Stimulated activated CD4-positive, alpha-beta T cell treated with anti-CD3 and anti-CD28 coated beads, Interleukin-2, amount 100 ng/mL, for 4 hours (primary cell): ENCODE measurements around the gene MORC2.
A peak's percentile ranks its signal among the peaks of the same experiment; 100 is the strongest.

Source experiments
- DNase-seq: peaks from one replicate; pipeline ENCODE4 v3.0.0-alpha.2; 2020; ENCODE audit warnings: low read depth

The MORC2 gene

GRCh38 chr22:30921108-30921507, 47.5 kb downstream of the MORC2 start:
- no peak for DNase-seq

- DNase-seq, result peak; percentile 78
These were observed 48.2 kb downstream of the MORC2 start for GRCh38 chr22:30920407-30920806.

- no peak for DNase-seq
These were observed 48.6 kb downstream of the MORC2 start for GRCh38 chr22:30919973-30920372.

- DNase-seq, result no peak
These were observed 49.8 kb downstream of the MORC2 start for GRCh38 chr22:30918761-30919160.

- no peak for DNase-seq
These were observed 58.2 kb downstream of the MORC2 start for GRCh38 chr22:30910358-30910757.

- DNase-seq, result no peak
These were observed 59.3 kb downstream of the MORC2 start for GRCh38 chr22:30909306-30909705.

GRCh38 chr22:30908051-30908461, 60.5 kb downstream of the MORC2 start:
- no peak for DNase-seq

- no peak for DNase-seq
These were observed 61.6 kb downstream of the MORC2 start for GRCh38 chr22:30906946-30907345.

GRCh38 chr22:30906411-30906810, 62.2 kb downstream of the MORC2 start:
- no peak for DNase-seq

GRCh38 chr22:30905696-30906341, 62.8 kb downstream of the MORC2 start:
- no peak for DNase-seq

GRCh38 chr22:30903876-30904460, 64.6 kb downstream of the MORC2 start:
- no peak for DNase-seq

GRCh38 chr22:30902496-30903357, 65.8 kb downstream of the MORC2 start:
- DNase-seq, result no peak

- DNase-seq, result no peak
These were observed 74.2 kb downstream of the MORC2 start for GRCh38 chr22:30894371-30894740.

- no peak for DNase-seq
These were observed 74.9 kb downstream of the MORC2 start for GRCh38 chr22:30893434-30894370.

- DNase-seq, result no peak
These were observed 75.8 kb downstream of the MORC2 start for GRCh38 chr22:30892731-30893221.

GRCh38 chr22:30892286-30892685, 76.3 kb downstream of the MORC2 start:
- DNase-seq, result no peak

- DNase-seq, result no peak
These were observed 76.8 kb downstream of the MORC2 start for GRCh38 chr22:30891781-30892180.

- DNase-seq, result no peak
These were observed 77.2 kb downstream of the MORC2 start for GRCh38 chr22:30891443-30891755.

- peak; percentile 6 for DNase-seq
These were observed 77.7 kb downstream of the MORC2 start for GRCh38 chr22:30890686-30891442.

GRCh38 chr22:30889996-30890480, 78.5 kb downstream of the MORC2 start:
- DNase-seq, result no peak
